CD4-positive, alpha-beta T cell (primary cell): Measurements from ENCODE around the gene MAMLD1. TPM values are rescaled to one million over a fixed set of nuclear protein-coding genes. Genes with fewer than 3 reads are reported as not detected.

Source experiments
- ATAC-seq: fragments of 200-7000 bp; cut with Tn5 transposase; one replicate; pipeline ENCODE4 v1.10.0; 2022; ENCODE audit warnings: mild to moderate bottlenecking; ENCODE audit not compliant: poor library complexity
- CTCF ChIA-PET: fragments of 350-600 bp; sonication (Branson Sonifier 250); formaldehyde crosslinking; loops from one replicate; lab custom pipeline; 2021; ENCODE audit warnings: antibody characterized with exemption, inconsistent platforms; lab: Charles Lee
- POLR2A ChIA-PET: fragments of 350-600 bp; sonication (Branson Sonifier 250); formaldehyde crosslinking; loops from one replicate; lab custom pipeline; 2021; ENCODE audit warnings: antibody characterized with exemption, inconsistent platforms; lab: Charles Lee
- DNase-seq, 14 experiments: peaks; one replicate each; pipeline ENCODE4 v3.0.0-alpha.2; 2013 to 2020; ENCODE audit warnings: mixed read lengths in 2 of 14
- H3K27ac ChIP-seq, 2 donors: one replicate each; pipeline versions ENCODE4 v1.5.1 to v1.7.0; 2013; ENCODE audit warnings: low read length in 2 of 2, low read depth in 1 of 2, mild to moderate bottlenecking in 1 of 2
- H3K27me3 ChIP-seq, 2 experiments: 1 replicate in 1 of 2; 2 replicates in 1 of 2; pipeline versions ENCODE4 v1.6.1 to v1.7.0; 2013; ENCODE audit warnings: low read length in 2 of 2, control low read depth in 1 of 2, mild to moderate bottlenecking in 1 of 2, moderate library complexity in 1 of 2; ENCODE audit not compliant: insufficient read depth in 2 of 2, control insufficient read depth in 1 of 2
- H3K36me3 ChIP-seq: one replicate; pipeline ENCODE4 v1.6.1; 2013; ENCODE audit warnings: low read length, control low read depth; ENCODE audit not compliant: insufficient read depth
- H3K4me1 ChIP-seq: one replicate; pipeline ENCODE4 v1.6.1; 2013; ENCODE audit warnings: low read length, control low read depth; ENCODE audit not compliant: insufficient read depth
- H3K4me3 ChIP-seq: one replicate; pipeline ENCODE4 v1.5.1; 2013; ENCODE audit warnings: mild to moderate bottlenecking, low read length, moderate library complexity
- H3K9me3 ChIP-seq, 2 experiments: 1 replicate in 1 of 2; 2 replicates in 1 of 2; pipeline versions ENCODE4 v1.6.1 to v1.7.0; 2013; ENCODE audit warnings: low read length in 2 of 2, mild to moderate bottlenecking in 2 of 2, control low read depth in 1 of 2, moderate library complexity in 1 of 2; ENCODE audit not compliant: control insufficient read depth in 1 of 2, insufficient read depth in 1 of 2
- H3K27ac Mint-ChIP-seq: one replicate; pipeline ENCODE4 v1.8.0; 2020; ENCODE audit warnings: mixed read lengths
- H3K27me3 Mint-ChIP-seq: one replicate; pipeline ENCODE4 v1.8.0; 2021; ENCODE audit warnings: mixed read lengths
- H3K36me3 Mint-ChIP-seq: one replicate; pipeline ENCODE4 v1.8.0; 2021; ENCODE audit warnings: low read depth, mixed read lengths
- H3K4me1 Mint-ChIP-seq: one replicate; pipeline ENCODE4 v1.8.0; 2021; ENCODE audit warnings: low read depth, mixed read lengths
- H3K4me3 Mint-ChIP-seq: one replicate; pipeline ENCODE4 v1.8.0; 2020; ENCODE audit warnings: mild to moderate bottlenecking, mixed read lengths
- H3K9me3 Mint-ChIP-seq: one replicate; pipeline ENCODE4 v1.8.0; 2020; ENCODE audit warnings: mixed read lengths
- intact Hi-C, 2 experiments: fragments of 100-400 bp; cut with DNase I in 1 of 2; cut with micrococcal nuclease in 1 of 2; formaldehyde crosslinking; loops; one replicate each; pipeline versions ENCODE4 v1.15.1 to v1.9.0; 2023 to 2025; cut with DNase I, micrococcal nuclease
- total RNA-seq, 174 experiments: library from RNA in 2 of 174; stranded (reverse) in 2 of 174; gene quantifications; one replicate each; pipeline ENCODE4 v1.2.3 and lab custom pipeline; 2021 to 2026
- TF ChIP-seq, protein P1 (sequence below): fragments of 200-600 bp; IDR thresholded peaks from one replicate; pipeline ENCODE4 v1.8.0; 2022; ENCODE audit warnings: antibody characterized with exemption, mild to moderate bottlenecking

MAMLD1 gene
- total RNA-seq, 2 experiments from 2014 or later: 0.45 to 0.96 TPM

DNA sequence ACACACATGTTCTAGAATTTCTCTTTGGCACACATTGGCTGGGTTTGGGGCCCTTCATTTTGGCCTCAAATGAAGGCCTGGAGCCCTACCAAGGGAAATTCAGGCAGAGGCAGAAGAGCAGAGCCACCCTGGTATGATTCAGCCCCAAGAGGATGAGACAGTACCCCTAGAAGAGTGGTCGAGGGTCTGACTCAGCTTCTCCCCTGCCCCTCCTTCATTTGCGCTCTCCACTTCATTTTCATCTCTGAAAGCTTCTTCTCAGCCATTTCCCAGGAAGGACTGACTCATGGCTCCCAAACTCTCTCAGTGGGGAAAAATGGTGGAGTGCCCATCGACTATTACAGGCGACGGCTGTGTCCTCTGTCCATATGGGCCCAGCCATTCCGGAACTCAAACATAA, 43.5 kb downstream of the MAMLD1 start:
- H3K27ac ChIP-seq: no peak overlapping the region
- Mint-ChIP-seq H3K27me3 (no peaks in the 10 kb centered on the region), H3K4me1 (peaks cover 15% of the 10 kb centered on the region), H3K36me3 (no peaks in the 10 kb centered on the region), H3K27ac (no peak overlapping the region), H3K9me3 (no peaks in the 10 kb centered on the region), H3K4me3 (no peak overlapping the region)
- TF ChIP-seq, protein P1, sequence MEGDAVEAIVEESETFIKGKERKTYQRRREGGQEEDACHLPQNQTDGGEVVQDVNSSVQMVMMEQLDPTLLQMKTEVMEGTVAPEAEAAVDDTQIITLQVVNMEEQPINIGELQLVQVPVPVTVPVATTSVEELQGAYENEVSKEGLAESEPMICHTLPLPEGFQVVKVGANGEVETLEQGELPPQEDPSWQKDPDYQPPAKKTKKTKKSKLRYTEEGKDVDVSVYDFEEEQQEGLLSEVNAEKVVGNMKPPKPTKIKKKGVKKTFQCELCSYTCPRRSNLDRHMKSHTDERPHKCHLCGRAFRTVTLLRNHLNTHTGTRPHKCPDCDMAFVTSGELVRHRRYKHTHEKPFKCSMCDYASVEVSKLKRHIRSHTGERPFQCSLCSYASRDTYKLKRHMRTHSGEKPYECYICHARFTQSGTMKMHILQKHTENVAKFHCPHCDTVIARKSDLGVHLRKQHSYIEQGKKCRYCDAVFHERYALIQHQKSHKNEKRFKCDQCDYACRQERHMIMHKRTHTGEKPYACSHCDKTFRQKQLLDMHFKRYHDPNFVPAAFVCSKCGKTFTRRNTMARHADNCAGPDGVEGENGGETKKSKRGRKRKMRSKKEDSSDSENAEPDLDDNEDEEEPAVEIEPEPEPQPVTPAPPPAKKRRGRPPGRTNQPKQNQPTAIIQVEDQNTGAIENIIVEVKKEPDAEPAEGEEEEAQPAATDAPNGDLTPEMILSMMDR: no peak
- CTCF ChIA-PET: no interaction called here
- no peaks in the 10 kb centered on the region for H3K36me3 ChIP-seq
- DNase-seq: no peak
- no peak for ATAC-seq
- intact Hi-C loops: no loop called here
- no peak overlapping the region for H3K4me3 ChIP-seq
- peaks cover 19% of the 10 kb centered on the region for H3K4me1 ChIP-seq
- H3K9me3 ChIP-seq: no peaks in the 10 kb centered on the region
- POLR2A ChIA-PET: no interaction called here
- H3K27me3 ChIP-seq: no peaks in the 10 kb centered on the region

DNA sequence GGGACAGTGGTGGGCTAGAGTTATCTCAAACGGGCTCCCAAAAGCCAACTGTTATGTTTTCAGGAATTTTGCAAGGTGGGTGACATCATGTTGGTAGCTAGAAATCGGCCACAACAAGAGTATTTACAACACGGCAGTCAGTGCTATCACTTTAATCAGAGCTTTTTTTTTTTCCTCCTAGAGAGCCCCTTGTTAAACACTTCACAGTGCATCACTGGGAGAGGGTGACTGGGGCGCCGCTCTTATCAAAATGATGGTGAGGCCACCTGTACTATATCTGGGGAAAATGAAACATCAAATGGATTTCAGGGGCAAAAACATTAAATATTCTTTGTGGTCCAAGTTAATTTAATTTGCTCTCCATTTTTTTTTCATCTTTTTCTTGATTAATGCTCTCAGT, 44.9 kb downstream of the MAMLD1 start:
- Mint-ChIP-seq H3K4me1 (peaks cover 15% of the 10 kb centered on the region), H3K27me3 (no peaks in the 10 kb centered on the region), H3K4me3 (no peak overlapping the region), H3K9me3 (no peaks in the 10 kb centered on the region), H3K27ac (no peak overlapping the region), H3K36me3 (no peaks in the 10 kb centered on the region)
- ATAC-seq (no peak), DNase-seq (no peak)
- no peak overlapping the region for H3K4me3 ChIP-seq
- peaks cover 20% of the 10 kb centered on the region for H3K4me1 ChIP-seq
- H3K27me3 ChIP-seq: no peaks in the 10 kb centered on the region
- intact Hi-C loops: no loop called here
- no peaks in the 10 kb centered on the region for H3K36me3 ChIP-seq
- TF ChIP-seq, protein P1: no peak
- CTCF ChIA-PET: no interaction called here
- POLR2A ChIA-PET: no interaction called here
- H3K9me3 ChIP-seq: no peaks in the 10 kb centered on the region
- no peak overlapping the region for H3K27ac ChIP-seq

DNA sequence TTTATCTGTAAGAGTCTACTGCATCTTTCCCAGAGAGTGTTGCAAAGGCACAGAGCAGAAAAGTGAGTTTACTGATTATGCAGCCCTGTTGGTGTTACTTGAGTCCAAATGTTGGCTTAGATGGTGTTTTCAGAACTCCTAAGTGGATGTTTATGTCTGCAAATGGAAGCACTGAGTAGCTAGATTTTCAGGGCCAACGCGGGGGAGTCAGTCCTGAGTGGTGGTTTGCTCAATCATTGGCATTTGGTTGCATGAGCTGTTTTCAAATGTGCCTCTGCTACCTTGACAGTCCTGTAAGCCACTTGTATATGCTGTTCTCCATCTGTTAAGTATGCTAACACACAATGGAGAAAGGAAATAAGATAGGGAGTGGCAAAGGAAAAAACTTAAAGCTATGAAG, 45.4 kb downstream of the MAMLD1 start:
- H3K27me3 ChIP-seq: no peaks in the 10 kb centered on the region
- no peaks in the 10 kb centered on the region for H3K9me3 Mint-ChIP-seq
- H3K4me3 ChIP-seq: no peak overlapping the region
- peaks cover 15% of the 10 kb centered on the region for H3K4me1 Mint-ChIP-seq
- no peaks in the 10 kb centered on the region for H3K36me3 Mint-ChIP-seq
- intact Hi-C loops: no loop called here
- peaks cover 20% of the 10 kb centered on the region for H3K4me1 ChIP-seq
- H3K27ac ChIP-seq: no peak overlapping the region
- H3K4me3 Mint-ChIP-seq: no peak overlapping the region
- TF ChIP-seq, protein P1: no peak
- H3K36me3 ChIP-seq: no peaks in the 10 kb centered on the region
- no peaks in the 10 kb centered on the region for H3K9me3 ChIP-seq
- no peak overlapping the region for H3K27ac Mint-ChIP-seq
- no peak for ATAC-seq
- DNase-seq: no peak
- CTCF ChIA-PET: no interaction called here
- POLR2A ChIA-PET: no interaction called here
- no peaks in the 10 kb centered on the region for H3K27me3 Mint-ChIP-seq
